Measurements from ENCODE around the gene ALKAL2.

The ALKAL2 gene

DNA sequence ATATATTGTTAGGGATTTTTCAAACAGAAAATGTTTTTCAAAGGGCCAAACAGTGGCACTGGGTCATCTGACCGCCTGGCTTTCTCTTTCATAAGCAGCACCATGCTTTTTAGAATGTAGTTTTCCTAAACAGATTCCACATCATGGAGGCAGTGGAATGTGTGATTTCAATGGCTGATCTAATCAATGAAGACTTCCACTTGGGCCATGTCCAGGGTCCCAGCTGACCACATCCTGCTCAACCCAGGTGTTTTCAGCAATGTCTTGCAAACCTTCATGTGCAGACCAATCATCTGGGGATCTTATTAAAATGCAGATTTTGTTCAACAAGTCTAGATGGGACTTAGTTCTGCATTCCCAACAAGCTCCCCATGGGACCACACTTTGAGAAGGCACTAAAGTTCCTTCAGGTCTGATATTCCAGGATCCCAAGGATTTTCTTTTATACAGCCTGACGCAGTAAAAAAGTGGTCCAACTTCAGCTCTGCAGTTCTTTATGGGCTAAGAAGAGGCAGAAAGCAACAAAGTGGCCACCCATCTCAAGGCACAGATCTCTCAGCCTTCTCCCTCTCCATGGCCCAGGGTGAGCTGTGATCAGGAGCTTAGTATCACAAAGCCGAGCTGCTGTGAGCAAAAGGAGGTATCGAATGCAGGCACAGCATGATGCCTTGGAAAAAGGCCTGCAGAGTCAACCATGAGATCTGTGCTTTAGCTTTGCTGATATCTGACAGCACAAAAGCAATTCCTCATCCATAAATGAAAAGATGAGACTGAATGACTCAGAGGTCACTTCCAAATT lies 3.7 kb downstream of the ALKAL2 start:
- Mint-ChIP-seq H3K27me3 (peaks cover 21% of the 10 kb centered on the region), H3K27ac (no peak overlapping the region), H3K36me3 (ENCODE audit: low read depth) (peaks cover 45% of the 10 kb centered on the region), H3K9me3 (no peaks in the 10 kb centered on the region), H3K4me1 (ENCODE audit: low read depth) (peaks cover 5% of the 10 kb centered on the region), H3K4me3 (no peak overlapping the region)
- no peak for DNase-seq

DNA sequence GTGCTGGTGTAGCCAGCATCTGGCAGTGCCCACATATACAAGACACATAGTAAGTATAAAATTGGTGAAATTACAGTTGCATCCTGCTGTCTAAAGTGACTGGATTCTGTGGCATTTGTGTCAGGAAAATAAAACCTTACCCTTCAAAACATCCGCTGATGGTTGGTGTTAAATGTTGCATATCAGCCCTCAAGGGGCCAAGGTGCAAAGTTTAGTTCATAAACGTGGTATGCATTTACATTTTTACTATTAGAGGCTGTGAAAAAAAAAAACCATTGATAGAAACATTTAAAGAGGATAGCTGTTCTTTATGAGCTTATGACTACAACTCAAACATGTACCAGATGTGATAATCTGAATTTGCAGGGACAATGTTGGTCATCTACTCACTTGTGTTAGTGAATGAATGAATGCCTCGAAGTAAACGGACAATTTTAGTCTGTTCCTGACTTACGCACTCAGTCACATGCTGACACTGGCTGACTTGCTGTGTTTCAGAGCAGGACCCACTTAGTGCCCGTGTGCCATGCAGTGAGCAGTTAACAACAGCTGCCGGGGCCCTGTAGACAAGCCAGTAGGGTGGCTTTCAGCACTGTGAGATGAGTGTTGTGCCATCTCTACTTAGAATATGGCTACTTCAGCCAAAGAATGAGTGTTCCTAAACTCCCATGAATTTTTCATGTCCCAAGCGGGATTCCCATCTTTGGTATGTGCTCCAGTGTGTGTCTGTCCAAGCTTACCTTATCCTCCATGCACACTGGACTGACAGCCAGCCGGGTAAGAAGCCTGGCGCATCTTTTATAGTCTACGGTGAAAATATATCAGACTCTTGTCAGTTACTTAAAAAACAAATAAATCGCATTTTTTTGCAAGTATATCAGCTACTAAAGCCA lies 5.3 kb downstream of the ALKAL2 start:
- peaks cover 19% of the 10 kb centered on the region for H3K27me3 Mint-ChIP-seq
- peaks cover 3% of the 10 kb centered on the region for H3K4me1 Mint-ChIP-seq (ENCODE audit: low read depth)
- no peak for DNase-seq
- no peaks in the 10 kb centered on the region for H3K9me3 Mint-ChIP-seq
- peaks cover 61% of the 10 kb centered on the region for H3K36me3 Mint-ChIP-seq (ENCODE audit: low read depth)
- H3K4me3 Mint-ChIP-seq: no peak overlapping the region
- no peak overlapping the region for H3K27ac Mint-ChIP-seq

DNA sequence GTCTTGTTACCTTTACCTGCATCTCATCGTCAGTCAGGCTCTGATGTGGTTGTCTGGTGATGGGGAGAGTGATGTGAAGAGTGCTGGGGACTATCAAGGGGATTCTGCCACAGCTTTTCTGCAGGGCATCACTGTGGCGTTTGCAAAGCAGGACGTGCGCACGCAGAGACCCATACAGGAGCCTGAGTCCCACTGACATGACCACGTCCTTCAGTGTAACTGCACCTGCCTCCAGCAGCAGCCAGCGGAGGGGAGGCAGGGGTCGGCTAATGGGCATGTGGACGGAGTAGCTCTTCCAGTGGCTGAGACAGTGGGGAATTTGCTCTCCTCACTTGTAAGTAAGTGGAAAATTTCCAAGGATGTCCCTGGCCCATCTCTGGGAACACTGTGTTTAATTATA lies 6.5 kb downstream of the ALKAL2 start:
- no peaks in the 10 kb centered on the region for H3K9me3 Mint-ChIP-seq
- H3K4me1 Mint-ChIP-seq (ENCODE audit: low read depth): no peaks in the 10 kb centered on the region
- H3K27ac Mint-ChIP-seq: no peak overlapping the region
- peaks cover 10% of the 10 kb centered on the region for H3K27me3 Mint-ChIP-seq
- no peak overlapping the region for H3K4me3 Mint-ChIP-seq
- no peak for DNase-seq
- peaks cover 73% of the 10 kb centered on the region for H3K36me3 Mint-ChIP-seq (ENCODE audit: low read depth)

DNA sequence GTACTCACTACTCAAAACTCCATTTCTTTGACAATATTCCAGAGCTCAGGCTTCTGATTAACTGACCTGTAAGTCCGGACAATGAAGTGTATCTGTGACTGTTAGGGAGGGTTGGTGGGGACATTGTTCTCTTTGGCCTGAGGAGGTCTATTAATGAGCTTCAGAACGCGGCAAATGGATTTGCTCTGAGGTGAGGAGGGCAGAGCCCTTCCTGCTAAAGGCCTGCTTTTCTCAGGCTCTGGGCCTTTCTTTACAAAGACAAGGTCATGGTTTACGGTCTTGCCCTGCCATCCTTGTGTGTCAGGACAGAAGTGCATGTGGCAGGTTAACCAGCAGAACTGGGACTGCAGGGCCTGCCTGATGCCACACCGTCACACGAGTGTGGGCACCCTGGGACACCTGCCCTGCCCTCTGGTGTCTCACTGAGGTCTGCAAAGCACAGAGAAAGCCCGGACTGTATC lies 7.2 kb downstream of the ALKAL2 start:
- H3K36me3 Mint-ChIP-seq (ENCODE audit: low read depth): peaks cover 80% of the 10 kb centered on the region
- H3K27ac Mint-ChIP-seq: no peak overlapping the region
- no peak for DNase-seq
- H3K4me1 Mint-ChIP-seq (ENCODE audit: low read depth): peaks cover 2% of the 10 kb centered on the region
- H3K4me3 Mint-ChIP-seq: no peak overlapping the region
- no peaks in the 10 kb centered on the region for H3K9me3 Mint-ChIP-seq
- H3K27me3 Mint-ChIP-seq: peaks cover 3% of the 10 kb centered on the region

DNA sequence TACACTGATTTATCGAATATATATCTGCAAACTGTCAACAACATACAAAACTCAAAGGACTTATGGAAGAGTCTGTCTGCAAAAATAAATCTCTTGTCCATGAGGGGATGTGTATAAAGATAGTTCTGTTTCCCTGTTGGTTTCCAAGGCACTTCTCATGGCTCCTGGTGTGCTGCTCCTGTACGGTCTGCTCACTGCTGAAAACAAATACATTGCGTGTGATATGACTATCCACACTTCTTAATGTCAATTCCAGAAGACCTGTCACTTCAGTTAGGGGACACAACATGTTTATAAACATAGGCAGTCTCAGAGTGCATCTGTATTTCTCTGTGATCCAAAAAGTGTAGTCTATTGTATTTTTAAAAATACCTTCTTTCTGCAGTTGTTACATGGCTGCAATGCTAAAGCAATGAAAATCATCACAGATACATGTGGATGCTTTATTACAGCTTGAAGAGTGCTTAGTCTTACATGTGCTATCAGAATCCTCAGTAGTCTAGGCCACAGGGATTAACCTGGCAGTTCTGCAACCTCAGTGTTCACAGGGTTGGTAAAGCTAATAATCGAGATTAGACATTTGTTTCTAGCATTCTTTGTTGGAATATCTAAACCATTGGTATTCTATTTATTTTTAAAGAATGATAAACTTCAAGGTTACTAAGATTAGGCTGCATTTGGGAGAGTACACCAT lies 7.8 kb downstream of the ALKAL2 start:
- Mint-ChIP-seq H3K4me3 (no peak overlapping the region), H3K27ac (no peak overlapping the region), H3K36me3 (ENCODE audit: low read depth) (peaks cover 86% of the 10 kb centered on the region), H3K9me3 (no peaks in the 10 kb centered on the region), H3K27me3 (no peaks in the 10 kb centered on the region), H3K4me1 (ENCODE audit: low read depth) (peaks cover 2% of the 10 kb centered on the region)
- DNase-seq: no peak

DNA sequence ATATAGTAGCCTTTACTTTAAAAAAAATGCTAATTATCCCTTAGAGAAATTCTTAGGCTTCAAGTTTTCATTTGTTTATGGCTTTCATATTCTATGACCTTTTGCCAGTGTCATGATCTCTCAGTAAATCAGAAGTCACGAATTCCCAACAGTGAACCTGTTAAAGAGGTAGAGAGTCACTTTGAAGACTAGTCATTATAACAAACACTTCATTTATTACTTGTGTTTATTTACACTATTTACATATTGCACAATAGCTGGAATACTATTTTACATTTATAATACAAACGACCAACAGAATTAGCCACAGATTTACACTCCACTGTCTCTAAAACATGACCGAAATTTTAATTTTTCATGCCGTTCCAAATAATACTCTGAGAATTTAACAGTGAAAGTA lies 8.5 kb downstream of the ALKAL2 start:
- Mint-ChIP-seq H3K27ac (no peak overlapping the region), H3K9me3 (no peaks in the 10 kb centered on the region), H3K4me1 (ENCODE audit: low read depth) (peaks cover 4% of the 10 kb centered on the region), H3K4me3 (no peak overlapping the region), H3K27me3 (no peaks in the 10 kb centered on the region), H3K36me3 (ENCODE audit: low read depth) (peaks cover 93% of the 10 kb centered on the region)
- no peak for DNase-seq

DNA sequence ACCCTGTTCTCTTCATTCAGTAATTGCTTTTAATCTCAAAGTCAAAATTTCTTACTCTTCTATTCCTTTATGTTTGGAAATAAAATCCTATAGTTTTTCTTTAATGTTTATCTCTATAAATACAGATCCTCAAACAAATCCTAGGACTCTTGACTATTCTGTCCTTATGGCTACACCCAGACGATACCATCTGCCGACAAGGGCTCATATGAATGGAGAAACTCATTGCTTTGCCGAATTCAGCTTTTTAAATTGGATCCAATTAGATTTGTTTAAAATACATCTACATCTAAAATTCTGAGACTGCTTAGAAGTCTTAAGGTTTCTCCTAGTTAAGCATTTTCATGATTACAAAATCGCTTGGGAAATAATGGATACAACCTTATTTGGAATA lies 9.0 kb downstream of the ALKAL2 start:
- H3K36me3 Mint-ChIP-seq (ENCODE audit: low read depth): peaks cover 97% of the 10 kb centered on the region
- no peak overlapping the region for H3K27ac Mint-ChIP-seq
- no peaks in the 10 kb centered on the region for H3K27me3 Mint-ChIP-seq

DNA sequence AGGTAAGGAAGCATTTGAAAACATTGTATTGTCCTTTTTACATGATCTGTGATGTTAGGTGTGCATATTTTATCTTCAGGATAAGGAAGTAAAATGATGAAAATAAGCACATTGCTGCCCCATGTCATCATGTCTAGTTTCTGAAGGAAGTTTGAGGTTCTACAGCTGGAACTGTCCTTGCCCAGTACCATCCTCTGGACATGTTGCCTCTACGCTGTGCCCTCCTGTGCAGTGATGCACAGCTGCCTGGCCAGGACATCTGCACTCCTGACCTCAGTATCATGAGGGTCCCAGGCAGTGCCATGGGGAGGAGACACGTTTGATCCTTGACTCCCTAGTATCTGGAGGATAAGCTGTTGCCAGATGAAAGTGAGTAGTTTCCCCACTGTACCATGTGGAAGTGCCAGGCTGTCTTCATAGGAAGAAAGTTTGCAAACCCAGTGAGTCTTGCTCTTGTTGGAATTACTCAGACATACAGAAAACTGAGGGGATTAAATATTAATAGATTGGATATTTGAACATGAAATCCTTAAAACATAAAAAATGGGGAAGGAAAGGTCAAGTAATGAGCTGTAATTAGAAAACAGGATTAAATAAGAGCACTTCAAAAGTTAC lies 9.5 kb downstream of the ALKAL2 start:
- DNase-seq: no peak
- Mint-ChIP-seq H3K27ac (no peak overlapping the region), H3K9me3 (no peaks in the 10 kb centered on the region), H3K27me3 (no peaks in the 10 kb centered on the region), H3K4me1 (ENCODE audit: low read depth) (peaks cover 5% of the 10 kb centered on the region), H3K36me3 (ENCODE audit: low read depth) (peaks cover 97% of the 10 kb centered on the region), H3K4me3 (no peak overlapping the region)

More for the DNA sequence above, 9.0 kb downstream of the ALKAL2 start:
- no peak for DNase-seq
- H3K4me3 Mint-ChIP-seq: no peak overlapping the region
- no peaks in the 10 kb centered on the region for H3K9me3 Mint-ChIP-seq
- peaks cover 5% of the 10 kb centered on the region for H3K4me1 Mint-ChIP-seq (ENCODE audit: low read depth)

DNA sequence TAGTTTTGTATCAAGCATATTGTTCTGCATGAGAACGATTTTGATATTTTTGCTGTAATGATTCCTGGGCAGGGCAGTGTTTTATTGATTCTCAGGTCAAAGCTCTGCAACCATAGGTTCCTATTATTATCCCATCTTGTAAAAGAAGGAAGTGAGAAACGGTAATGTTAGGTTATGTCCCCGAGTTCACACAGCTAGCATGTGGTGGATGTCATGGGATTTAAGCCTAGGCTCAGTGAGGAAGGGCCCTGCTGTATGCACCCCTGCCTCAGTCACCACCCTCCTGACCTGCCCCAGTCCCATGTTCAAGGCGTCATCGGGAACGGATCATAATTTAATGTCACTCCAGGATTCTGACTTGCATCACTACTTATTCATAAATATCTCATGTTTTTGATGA lies 12.4 kb downstream of the ALKAL2 start:
- Mint-ChIP-seq H3K9me3 (no peaks in the 10 kb centered on the region), H3K4me1 (ENCODE audit: low read depth) (peaks cover 22% of the 10 kb centered on the region), H3K27me3 (no peaks in the 10 kb centered on the region), H3K4me3 (no peak overlapping the region), H3K27ac (no peak overlapping the region), H3K36me3 (ENCODE audit: low read depth) (peaks cover 95% of the 10 kb centered on the region)
- DNase-seq: no peak

DNA sequence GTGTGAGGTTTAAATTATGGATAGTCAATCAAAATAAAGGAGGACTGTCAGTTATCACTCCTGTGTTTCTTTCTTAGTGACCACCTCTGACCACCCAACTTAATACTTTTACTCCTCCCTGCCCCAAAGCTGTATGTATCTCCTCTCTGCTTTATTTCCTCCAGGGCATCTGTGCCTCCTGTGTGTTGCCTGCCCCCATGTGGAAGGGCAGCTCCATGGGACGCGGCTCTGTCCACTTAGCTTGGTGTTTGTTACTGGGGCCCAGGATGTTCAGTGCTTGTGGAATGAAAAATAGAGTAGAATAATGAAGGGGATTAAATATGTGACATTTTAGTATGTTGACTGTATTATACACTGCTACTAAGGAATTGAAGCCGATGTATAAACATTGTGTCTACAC lies 13.4 kb downstream of the ALKAL2 start:
- Mint-ChIP-seq H3K36me3 (ENCODE audit: low read depth) (peaks cover 94% of the 10 kb centered on the region), H3K4me1 (ENCODE audit: low read depth) (peaks cover 31% of the 10 kb centered on the region), H3K27ac (no peak overlapping the region), H3K4me3 (no peak overlapping the region), H3K9me3 (no peaks in the 10 kb centered on the region), H3K27me3 (no peaks in the 10 kb centered on the region)
- DNase-seq: no peak

DNA sequence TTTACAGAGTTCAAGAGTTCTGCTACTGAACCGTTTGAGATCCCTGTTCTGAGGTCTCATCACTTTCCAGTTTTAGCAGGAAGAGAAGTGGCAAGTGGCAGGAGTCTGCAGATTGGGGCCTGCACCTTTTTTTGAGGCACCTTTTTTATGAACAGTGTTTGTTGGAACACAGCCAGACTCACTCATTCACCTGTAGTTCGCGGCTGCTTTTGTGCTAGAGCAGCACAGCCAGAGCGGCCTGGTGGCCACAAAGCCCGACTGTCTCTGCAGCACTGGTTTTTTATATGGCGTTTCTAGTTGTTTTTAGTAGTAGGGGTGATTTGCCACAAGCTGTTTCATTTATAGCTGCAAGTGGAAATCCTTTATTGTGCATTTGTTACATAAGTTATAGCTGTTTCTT lies 14.6 kb downstream of the ALKAL2 start:
- no peak for DNase-seq
- peaks cover 91% of the 10 kb centered on the region for H3K36me3 Mint-ChIP-seq (ENCODE audit: low read depth)

DNA sequence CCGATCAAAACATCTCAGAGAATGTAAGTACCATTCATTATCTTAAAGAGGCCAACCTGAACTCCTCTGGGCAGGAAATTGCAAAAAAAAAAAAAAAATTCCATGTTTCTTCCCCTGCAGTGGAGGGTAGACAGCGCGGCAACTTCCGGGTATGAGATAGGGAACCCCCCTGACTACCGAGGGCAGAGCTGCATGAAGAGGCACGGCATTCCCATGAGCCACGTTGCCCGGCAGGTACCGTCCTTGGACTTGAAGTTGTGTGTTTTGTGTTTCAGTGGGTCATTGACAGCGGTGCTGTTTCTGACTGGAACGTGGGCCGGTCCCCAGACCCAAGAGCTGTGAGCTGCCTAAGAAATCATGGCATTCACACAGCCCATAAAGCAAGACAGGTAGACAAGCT lies 16.0 kb downstream of the ALKAL2 start:
- no peaks in the 10 kb centered on the region for H3K9me3 Mint-ChIP-seq
- H3K4me3 Mint-ChIP-seq: no peak overlapping the region
- H3K4me1 Mint-ChIP-seq (ENCODE audit: low read depth): peaks cover 53% of the 10 kb centered on the region
- no peak overlapping the region for H3K27ac Mint-ChIP-seq
- H3K27me3 Mint-ChIP-seq: no peaks in the 10 kb centered on the region
- no peak for DNase-seq
- H3K36me3 Mint-ChIP-seq (ENCODE audit: low read depth): peaks cover 91% of the 10 kb centered on the region

More for the DNA sequence above, 14.6 kb downstream of the ALKAL2 start:
- Mint-ChIP-seq H3K9me3 (no peaks in the 10 kb centered on the region), H3K4me1 (ENCODE audit: low read depth) (peaks cover 39% of the 10 kb centered on the region), H3K4me3 (no peak overlapping the region), H3K27ac (no peak overlapping the region), H3K27me3 (no peaks in the 10 kb centered on the region)

DNA sequence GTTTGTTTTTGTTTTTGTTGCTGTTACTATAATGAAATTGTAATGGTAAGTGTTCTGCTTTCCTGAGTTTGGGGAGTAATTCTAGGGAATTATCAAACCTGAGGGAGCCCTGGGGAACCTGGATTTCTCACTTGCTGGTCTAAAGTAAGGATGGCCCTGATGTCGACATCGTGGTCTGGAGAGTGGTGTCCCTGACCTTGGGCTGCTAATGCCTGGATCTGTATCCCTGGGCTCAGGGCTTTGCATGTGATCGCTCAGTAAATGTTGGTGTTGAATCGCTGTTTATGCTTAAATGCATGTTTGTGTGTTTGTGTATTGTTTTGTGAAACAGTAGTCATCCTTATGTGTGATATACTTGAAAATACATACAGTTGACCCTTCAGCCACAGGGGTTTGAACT lies 17.0 kb downstream of the ALKAL2 start:
- H3K27ac Mint-ChIP-seq: peak overlapping the region; percentile 20
- H3K9me3 Mint-ChIP-seq: no peaks in the 10 kb centered on the region
- no peaks in the 10 kb centered on the region for H3K27me3 Mint-ChIP-seq
- DNase-seq: no peak
- no peak overlapping the region for H3K4me3 Mint-ChIP-seq
- H3K36me3 Mint-ChIP-seq (ENCODE audit: low read depth): peaks cover 91% of the 10 kb centered on the region
- H3K4me1 Mint-ChIP-seq (ENCODE audit: low read depth): peaks cover 61% of the 10 kb centered on the region

DNA sequence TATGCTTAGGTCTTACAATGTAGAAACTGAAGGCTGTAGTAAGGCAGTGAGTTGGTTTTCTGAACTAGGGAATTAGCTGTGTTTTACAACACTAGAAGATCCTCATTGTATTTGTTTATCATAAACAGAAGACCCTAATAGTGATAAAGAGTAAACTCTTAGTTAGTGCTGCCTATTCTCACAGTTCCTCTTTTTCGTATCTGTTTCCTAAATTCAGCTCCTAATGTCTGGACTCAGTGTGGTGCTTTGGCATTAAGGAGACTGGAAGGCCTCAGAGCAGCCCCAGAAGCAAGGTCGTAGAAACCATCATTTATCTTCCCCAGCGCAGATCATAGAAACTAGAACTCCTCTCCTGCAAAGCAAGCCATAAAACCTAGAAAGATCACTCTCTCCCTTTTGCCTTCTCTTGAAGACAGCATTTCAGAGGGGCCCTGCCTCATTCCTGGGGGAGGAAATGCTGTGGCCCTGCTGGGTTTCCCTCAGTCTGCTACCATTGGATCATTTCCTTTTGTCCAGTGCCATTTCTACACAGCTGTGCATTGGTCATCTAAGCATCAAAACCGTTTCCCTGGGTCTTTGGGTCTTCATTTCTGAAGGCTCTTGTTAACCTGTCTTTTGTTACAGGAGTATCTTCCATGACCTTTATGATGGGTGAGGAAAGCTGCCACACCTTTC lies 18.4 kb downstream of the ALKAL2 start:
- Mint-ChIP-seq H3K4me3 (no peak overlapping the region), H3K27ac (no peak overlapping the region), H3K27me3 (no peaks in the 10 kb centered on the region), H3K9me3 (no peaks in the 10 kb centered on the region), H3K4me1 (ENCODE audit: low read depth) (peaks cover 62% of the 10 kb centered on the region), H3K36me3 (ENCODE audit: low read depth) (peaks cover 89% of the 10 kb centered on the region)
- DNase-seq: no peak
